ENCODE data around the gene ZFP36L1. TPM values are rescaled to one million over a fixed set of nuclear protein-coding genes. Genes with fewer than 3 reads are reported as not detected.

ZFP36L1 gene
- total RNA-seq, 1 donor from 2014 or later = 48.0 TPM

DNA sequence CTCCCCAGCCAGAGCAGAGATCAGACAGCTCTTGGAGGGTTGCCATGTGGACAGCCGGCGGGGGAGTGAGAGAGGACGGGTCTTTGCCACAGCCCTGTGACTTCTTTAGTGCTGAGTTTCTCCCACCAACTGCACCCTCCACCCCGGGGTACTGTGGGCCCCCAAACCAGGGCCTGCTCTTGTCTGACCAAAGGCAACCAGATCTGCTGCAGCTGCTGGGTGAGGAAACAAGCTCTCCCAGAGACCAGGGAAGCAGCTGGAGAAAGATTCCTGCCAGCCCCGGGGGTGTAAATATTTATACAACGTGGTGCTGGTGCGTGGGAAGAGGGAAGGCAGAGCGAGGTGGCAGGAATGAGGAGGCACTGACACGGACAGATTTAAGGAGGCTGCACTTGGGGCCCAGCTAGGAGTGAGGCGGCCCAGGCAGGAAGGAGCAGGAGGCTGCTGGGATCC is 14.3 kb upstream of the ZFP36L1 start:
- Histone ChIP-seq H3K4me3 (no peak overlapping the region), H3K9me3 (replicated peaks) (peaks cover 1% of the 10 kb centered on the region), H3K27ac (replicated peaks) (peak overlapping the region; percentile 77), H3K27me3 (ENCODE audit: low read depth) (no peaks in the 10 kb centered on the region), H3K4me1 (peaks cover 27% of the 10 kb centered on the region), H3K36me3 (no peaks in the 10 kb centered on the region)
- intact Hi-C loops (cut with micrococcal nuclease) = no loop called here
- TF ChIP-seq CTCF (IDR thresholded peaks at IDR 0.05; ENCODE audit: borderline replicate concordance) = no peak
- peak; percentile 45 for DNase-seq

- TF ChIP-seq CTCF (IDR thresholded peaks at IDR 0.05; ENCODE audit: borderline replicate concordance) = no peak
- H3K9me3 ChIP-seq (replicated peaks) = peaks cover 7% of the 10 kb centered on the region
- H3K27me3 ChIP-seq (ENCODE audit: low read depth) = no peaks in the 10 kb centered on the region
- H3K36me3 ChIP-seq = peaks cover 2% of the 10 kb centered on the region
- H3K4me3 ChIP-seq = no peak overlapping the region
- peak overlapping the region; percentile 77 for H3K27ac ChIP-seq (replicated peaks)
- peaks cover 27% of the 10 kb centered on the region for H3K4me1 ChIP-seq
- DNase-seq = no peak
- intact Hi-C loops (cut with micrococcal nuclease) = no loop called here
Observed at GRCh38 chr14:68806526-68807147, 13.8 kb upstream of the ZFP36L1 start.

DNA sequence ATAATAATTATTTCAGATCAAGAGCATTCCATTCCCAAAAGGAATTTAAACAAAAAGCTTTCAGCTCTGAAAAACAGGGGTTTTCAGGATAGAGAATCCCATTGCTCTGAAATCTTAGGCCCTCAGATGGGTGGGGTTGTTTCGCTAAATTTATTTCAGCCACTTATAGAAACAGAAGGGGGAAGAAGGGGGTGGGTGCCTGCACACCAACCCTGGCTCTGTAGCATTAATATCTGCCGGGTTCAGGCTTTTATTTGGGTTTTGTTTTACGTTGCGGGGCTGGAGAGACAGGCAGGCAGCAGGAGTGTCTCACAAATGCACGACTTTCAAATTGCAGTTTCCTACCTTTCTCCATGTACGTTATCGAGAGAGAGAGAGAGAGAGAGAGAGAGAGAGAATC is 12.5 kb upstream of the ZFP36L1 start:
- TF ChIP-seq CTCF (IDR thresholded peaks at IDR 0.05; ENCODE audit: borderline replicate concordance) = no peak
- H3K9me3 ChIP-seq (replicated peaks) = peaks cover 17% of the 10 kb centered on the region
- H3K36me3 ChIP-seq = peaks cover 5% of the 10 kb centered on the region
- no peak for DNase-seq
- peaks cover 27% of the 10 kb centered on the region for H3K4me1 ChIP-seq
- intact Hi-C loops (cut with micrococcal nuclease) = no loop called here
- no peak overlapping the region for H3K27ac ChIP-seq (replicated peaks)
- no peak overlapping the region for H3K4me3 ChIP-seq
- no peaks in the 10 kb centered on the region for H3K27me3 ChIP-seq (ENCODE audit: low read depth)

DNA sequence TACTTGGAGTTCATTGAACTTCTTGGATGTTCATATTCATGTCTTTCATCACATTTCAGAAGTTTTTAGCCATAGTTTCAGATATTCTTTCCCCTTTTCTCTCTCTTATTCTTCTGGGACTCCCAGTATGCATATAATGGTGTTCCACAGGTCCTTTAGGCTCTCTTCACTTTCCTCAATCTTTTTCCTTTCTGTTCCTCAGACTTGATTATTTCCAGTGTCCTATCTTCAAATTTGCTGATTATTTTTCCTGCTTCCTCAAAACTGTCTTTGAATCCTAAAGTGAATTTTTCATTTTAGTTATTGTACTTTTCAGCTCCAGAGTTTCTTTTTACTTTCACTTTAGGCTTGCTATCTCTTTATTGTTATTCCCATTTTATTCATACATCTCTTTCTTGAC is 8.8 kb upstream of the ZFP36L1 start:
- no peaks in the 10 kb centered on the region for H3K27me3 ChIP-seq (ENCODE audit: low read depth)
- H3K27ac ChIP-seq (replicated peaks) = no peak overlapping the region
- intact Hi-C loops (cut with micrococcal nuclease) = no loop called here
- H3K4me1 ChIP-seq = peaks cover 11% of the 10 kb centered on the region
- H3K36me3 ChIP-seq = peaks cover 5% of the 10 kb centered on the region
- no peak for DNase-seq
- no peak for TF ChIP-seq CTCF (IDR thresholded peaks at IDR 0.05; ENCODE audit: borderline replicate concordance)
- peaks cover 17% of the 10 kb centered on the region for H3K9me3 ChIP-seq (replicated peaks)
- no peak overlapping the region for H3K4me3 ChIP-seq

GRCh38 chr14:68800953-68801352 is 8.1 kb upstream of the ZFP36L1 start:
- TF ChIP-seq CTCF (IDR thresholded peaks at IDR 0.05; ENCODE audit: borderline replicate concordance) = no peak
- Histone ChIP-seq H3K27ac (replicated peaks) (no peak overlapping the region), H3K4me1 (peaks cover 11% of the 10 kb centered on the region), H3K4me3 (no peak overlapping the region), H3K9me3 (replicated peaks) (peaks cover 17% of the 10 kb centered on the region), H3K27me3 (ENCODE audit: low read depth) (no peaks in the 10 kb centered on the region), H3K36me3 (peaks cover 5% of the 10 kb centered on the region)
- no peak for DNase-seq
- intact Hi-C loops (cut with micrococcal nuclease) = no loop called here

All from left ventricle myocardium inferior (tissue), 1 donor.